ENCODE results near the gene RIPK1. TPM values are rescaled to one million over a fixed set of nuclear protein-coding genes. Genes with fewer than 3 reads are reported as not detected.

Gene RIPK1
- total RNA-seq, 1 donor from 2014 or later = 5.3 TPM

DNA sequence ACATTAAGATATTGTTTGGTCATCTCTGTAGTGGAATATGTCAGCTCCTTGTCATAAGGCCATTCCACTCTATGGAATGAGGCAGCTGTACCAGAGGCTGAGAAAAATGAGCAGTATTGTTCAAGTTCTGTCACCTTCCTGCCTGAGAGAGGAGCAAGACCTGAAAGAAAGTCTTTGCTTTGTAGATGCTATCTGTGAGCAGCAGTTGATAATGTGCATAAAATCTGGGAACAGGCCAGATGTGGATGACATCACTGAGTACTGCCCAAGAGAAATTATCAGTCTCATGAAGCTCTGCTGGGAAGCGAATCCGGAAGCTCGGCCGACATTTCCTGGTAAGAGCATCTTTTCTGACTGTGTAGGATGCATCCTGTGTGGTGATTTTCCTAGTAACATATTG is 16.8 kb downstream of the RIPK1 start:
- no peak for DNase-seq

DNA sequence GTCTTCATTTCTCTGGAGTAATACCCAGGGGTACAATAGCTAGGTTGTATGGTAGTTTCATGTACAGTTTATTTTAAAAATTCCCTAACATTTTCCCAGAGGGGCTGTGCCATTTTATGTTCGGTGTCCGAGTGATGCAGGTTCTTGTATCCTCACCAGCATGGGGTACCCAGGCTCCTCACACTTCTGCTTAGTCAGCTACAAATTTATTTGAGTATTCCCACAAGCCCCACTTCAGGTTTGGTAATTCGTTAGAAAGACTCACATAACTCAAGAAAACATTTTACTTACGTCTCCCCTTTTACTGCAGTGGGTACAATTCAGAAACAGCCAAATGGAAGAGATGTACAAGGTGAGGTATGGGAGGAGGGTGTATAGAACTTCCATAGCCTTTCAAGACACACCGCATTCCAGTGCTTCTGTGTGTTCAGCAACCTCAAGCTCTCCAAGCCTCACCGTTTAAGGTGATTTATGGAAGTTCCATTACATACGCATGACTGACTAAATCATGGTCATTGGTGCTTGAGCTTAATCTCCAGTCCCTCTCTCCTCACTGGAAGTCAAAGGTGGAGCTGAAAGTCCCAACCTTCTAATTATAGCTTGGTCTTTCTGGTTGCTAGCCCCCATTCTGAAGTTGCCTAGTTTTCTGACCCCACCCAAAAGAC is 18.1 kb downstream of the RIPK1 start:
- no peak for DNase-seq

DNA sequence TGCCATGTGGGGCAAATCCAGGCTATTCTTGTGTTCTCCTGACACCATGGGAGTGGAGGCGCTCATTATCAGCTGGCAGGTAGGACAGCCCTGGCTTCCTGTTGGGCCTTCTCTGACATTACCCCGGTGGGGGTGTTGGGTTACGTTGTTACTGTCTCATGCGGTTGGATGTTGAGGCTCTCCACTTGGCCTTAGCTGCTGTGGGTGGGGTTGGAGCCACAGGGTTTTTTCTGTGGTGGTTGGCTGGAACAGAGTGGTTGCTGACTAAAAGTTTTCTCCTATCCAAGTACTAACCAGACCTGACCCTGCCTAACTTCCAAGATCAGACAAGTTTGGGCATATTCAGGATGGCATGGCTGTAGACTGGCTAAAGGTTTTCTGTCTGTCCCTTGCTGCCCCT is 20.2 kb downstream of the RIPK1 start:
- no peak for DNase-seq

DNA sequence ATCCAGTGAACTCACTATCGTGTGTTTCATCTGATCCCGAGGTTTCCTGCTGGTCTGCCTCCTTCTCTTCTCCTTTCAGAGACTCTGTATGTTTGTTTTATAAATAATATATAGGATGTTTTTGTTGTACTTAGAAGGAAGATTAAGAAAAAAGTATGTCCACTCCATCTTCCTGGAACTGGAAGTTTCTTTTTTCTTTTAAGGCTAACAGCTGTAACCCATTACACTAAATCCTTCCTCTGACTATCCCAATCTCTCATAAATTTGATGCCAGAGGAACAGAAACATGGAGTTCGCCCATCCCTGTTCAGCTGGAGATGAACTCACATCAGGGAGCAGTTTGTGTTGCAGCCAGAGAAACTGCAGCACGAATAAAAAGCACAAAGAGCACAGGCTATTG is 20.7 kb downstream of the RIPK1 start:
- DNase-seq = no peak

DNA sequence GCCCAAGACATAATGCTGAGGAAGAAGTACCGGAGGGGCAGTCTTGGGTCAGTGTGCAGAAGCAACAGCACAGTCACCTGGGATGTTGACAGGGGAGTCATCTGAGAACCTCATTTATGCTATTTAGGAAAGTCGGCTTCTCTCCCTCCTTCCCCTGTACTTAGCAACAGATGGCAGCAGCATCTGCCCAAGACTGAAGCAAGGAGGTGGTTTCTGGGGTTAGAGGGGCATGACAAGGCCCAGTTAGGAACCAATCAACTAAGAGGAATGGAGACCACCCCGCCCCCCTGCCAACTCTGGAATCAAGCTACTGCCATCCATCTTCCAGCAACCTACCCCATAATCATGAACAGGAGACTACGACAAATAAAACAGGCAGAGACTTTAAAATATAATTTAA is 21.7 kb downstream of the RIPK1 start:
- DNase-seq = no peak

DNA sequence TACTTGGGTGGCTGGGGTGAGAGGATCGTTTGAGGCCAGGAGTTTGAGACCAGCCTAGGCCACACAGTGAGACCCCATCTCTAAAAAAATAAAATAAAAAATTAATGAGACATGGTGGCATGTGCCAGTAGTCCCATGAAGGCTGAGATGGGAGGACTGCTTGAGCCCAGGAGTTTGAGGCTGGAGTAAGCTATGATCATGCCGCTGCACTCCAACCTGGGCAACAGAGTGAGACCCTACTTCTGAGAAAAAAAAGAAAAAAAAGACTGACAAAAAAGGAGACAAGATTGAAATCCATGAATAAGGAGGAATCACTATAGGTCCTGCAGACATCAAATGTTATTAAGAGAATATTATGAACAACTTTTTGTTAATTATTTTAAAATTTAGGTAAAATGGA is 26.5 kb downstream of the RIPK1 start:
- DNase-seq = no peak

DNA sequence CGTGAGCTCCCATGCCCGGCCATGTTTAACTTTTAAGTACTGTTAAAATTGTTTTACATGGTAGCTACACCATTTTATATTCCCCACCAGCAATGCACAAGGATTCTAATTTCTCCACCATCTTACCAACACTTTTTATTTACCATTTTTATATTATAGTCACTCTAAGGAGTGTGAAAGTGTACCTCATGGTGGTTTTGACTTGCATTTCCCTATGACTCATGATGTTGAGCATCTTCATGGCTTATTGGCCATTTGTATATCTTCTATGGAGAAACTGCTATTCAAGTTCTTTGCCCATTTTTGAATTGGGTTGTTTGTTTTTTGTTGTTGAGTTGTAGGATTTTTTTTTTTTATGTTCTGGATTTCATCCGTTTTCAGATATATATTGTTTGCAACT is 34.6 kb downstream of the RIPK1 start:
- DNase-seq = no peak

DNA sequence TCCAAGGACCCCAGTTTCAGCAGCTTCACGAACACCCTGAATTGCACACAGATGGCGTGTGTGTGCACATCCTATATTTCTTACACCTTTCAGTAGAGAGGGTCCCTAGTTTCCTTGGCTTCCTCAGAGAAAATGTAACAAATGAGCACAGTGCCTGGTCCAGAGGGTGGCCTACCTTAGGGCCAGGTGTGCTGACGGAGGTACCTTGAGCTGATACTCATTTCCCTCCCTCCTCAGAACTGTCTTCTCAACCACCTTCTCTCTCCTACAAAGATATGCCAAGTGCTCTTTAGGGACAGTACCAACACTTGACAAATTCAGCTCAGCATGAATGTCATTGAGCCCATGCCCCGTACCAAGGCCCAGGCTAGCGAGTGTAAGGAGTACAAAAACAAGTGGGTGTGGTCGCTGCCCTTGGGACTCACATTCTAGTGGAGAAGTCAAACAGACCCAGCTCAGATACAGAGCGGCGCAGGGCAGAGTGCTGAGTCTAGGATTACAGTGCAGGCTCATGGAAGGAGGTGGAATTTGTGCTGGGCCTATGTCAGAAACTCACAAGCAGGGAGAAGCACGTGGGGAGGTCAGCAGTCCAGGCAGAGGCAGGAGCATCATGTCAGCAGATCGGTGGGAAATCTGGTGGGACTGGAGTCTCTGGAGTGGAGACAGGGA is 40.6 kb downstream of the RIPK1 start:
- DNase-seq = no peak

DNA sequence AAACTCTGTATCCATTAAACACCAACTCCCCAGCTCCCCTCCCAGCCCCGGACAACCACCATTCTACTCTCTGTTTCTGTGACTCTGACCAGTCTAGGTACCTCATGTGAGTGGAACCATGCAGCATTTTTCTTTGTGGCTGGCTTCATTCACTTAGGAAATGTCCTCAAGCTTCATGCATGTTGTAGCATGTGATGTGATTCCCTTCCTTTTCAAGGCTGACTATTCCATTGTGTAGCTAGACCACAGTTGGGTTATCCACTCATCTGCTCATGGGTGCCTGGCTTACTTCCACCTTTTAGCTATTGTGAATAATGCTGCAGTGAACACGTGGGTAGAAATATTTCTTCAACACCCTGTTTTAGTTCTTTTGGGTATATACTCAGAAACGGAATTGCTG is 41.5 kb downstream of the RIPK1 start:
- no peak for DNase-seq

DNA sequence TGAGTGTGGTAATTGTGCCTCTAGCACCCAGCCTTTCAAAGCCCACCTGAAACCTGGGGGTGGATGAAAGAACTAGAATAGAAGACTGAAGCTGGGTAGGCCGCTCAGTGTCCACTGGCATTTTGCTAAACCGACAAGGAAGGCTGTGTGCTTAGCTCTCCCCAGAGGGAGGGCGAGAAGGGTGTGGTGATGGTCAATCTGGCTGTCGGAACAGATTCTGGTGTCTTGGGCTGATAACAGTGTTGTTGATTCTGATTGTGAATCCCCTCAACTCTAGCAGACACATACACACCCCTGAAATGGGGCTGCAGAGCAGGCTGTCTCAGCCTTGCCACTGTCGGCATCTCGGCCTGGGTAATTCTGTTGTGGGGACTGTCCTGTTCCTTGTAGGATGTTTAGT is 46.1 kb downstream of the RIPK1 start:
- no peak for DNase-seq

DNA sequence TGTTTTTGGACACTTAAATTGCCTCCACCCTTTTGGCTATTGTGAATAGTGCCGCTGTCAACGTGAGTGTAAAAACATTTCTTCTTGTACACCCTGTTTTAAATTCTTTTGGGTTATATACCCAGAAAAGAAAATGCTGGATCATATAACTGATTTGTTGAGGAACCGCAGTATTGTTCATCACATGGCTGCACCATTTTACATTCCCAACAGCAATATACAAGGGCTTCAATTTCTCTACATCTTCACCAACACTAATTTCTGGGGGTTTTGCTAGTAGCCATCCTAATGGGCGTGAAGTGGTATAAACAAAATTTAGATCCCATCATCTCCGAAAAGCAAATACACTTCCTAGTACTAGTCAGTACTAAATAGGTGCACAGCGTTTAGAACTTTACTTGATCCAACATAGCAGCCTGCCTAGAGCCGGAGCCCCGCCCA is 49.6 kb downstream of the RIPK1 start:
- no peak for DNase-seq

DNA sequence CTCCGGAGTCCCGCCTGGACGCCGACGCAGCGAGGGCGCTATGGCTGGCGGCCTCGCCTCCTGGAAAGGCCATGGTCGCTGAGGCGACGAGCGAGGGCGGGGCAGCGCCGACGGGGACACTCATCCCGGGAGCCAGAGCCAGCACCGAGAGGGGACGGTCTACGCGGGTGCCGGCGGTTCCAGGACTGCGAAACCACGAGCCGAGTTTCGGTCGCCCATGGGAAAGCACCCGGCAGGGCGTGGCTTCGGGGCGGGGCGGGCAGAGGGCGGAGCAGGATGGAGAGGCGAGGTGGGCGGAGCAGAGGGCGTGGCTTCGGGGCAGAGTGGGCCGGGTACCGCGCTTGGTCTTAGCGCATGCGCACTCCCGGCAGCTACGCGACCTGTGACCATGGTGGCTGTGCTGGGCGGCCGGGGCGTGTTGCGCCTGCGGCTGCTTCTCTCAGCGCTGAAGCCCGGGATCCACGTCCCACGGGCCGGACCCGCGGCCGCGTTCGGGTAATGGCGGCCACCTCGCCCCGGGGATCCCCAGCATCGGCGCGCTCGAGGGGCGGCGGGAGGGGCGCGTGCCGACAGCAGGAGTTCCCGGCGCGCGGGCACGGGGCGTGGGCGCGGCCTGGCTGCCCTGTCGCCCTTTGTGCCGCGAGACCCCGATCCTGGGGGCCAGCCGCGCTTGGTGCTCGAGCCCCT is 50.2 kb downstream of the RIPK1 start, which contains the start of gene BPHL:
TSS of gene BPHL (plus strand) at position 359 of the 687 bp plus-strand sequence. CDS start at position 389, 30 bp downstream.
- peak; percentile 97 for DNase-seq

DNA sequence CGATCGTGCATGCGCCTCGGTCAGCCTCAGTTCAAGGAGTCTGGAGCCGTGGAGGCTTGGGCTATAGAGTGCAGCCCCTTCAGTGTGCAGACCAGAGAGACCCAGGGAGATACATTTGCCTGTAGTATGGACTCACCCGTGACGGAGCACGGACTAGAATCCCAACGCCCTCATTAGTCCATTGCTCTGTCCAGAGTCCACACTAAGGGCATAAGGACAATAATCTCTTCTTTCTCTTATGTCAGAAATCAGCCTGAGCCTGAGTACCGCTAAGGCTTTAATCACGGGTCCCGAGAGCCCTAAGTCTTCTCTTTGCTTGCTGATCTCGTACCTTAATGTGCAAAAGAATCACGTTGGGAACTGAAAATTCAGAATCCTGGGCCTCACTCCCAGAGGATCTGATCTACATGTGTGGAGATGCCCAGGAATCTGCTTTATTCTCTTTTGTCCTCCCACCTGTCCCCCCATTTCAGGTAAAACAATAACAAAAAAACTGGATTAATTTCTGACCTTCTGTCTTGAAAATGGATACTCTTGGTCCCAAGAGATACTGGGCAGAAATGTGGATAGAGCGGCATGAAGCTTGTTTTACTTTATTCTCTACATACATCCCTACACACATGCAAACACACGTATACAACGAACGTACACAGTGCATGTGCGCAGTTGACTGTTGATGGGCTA is 50.9 kb downstream of the RIPK1 start:
- peak; percentile 21 for DNase-seq

DNA sequence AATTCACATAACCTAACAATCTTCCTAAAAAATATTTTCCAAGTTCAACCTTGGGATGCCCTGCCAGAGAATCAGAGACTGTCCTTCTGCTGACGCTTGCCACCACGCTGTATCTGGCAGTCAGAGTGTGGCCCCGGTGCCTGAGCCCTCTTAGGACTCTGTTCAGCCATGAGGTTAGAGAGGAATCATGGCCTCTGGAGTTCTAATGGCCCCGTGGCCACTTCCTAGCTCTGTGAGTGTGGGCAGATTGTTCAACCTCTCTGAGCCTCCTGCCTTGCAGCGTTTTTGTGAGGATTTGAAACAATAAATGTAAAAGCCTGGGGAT is 52.4 kb downstream of the RIPK1 start:
- DNase-seq = no peak

DNA sequence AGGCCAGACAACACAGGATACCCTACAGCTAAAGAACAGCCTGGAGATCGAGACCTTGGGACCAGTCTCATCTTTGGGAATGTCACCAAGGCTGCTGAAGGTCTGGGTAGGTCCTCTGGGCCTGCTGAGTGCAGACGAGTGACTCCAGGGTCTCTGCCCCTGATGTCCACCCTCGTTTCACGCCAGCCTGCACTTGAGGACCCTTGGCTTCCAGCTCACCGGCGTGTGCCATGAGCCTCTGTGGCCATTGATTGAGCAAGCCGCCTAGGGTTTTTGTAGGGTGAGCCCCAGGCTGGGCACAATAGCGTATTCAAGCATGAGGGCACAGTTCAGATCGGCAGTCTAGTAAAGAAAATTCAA is 54.5 kb downstream of the RIPK1 start:
- DNase-seq = no peak

DNA sequence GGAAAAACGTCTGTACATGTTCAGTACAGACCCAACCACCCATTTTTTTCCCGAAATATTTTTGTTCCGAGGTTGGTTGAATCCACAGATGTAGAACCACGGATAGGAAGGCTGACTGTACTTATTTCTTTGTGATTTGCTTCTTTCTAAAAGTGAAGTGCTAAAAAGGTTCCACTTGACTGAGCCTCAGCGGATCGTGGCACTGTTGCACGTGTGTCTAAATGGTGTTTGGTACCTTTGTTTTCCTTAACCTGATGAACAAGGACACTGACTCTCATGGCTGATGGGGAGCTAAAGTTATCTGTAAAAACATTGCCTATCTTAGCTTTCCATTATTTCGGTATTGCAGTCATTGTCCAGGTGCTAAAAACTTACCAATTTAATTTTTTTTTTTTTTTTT is 56.4 kb downstream of the RIPK1 start:
- DNase-seq = no peak

DNA sequence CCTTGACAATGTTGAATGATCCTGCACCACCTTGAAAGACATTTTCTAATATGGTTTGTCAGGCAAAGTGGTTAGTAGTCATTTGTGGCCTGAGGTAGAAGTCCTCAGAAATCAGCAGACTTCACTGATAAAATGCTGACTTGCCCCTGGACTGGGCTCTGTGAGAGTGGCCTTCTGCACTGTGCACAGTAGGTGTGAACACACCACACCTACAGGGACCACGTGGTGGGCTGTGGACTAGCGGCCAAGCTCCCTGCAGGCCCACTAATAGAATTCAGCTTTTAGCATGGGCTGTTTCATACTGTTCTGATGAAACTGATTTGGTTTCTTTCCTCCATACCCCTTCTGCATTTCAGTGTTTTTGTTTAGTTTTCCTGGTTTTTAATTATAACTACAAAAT is 57.5 kb downstream of the RIPK1 start:
- DNase-seq = no peak

DNA sequence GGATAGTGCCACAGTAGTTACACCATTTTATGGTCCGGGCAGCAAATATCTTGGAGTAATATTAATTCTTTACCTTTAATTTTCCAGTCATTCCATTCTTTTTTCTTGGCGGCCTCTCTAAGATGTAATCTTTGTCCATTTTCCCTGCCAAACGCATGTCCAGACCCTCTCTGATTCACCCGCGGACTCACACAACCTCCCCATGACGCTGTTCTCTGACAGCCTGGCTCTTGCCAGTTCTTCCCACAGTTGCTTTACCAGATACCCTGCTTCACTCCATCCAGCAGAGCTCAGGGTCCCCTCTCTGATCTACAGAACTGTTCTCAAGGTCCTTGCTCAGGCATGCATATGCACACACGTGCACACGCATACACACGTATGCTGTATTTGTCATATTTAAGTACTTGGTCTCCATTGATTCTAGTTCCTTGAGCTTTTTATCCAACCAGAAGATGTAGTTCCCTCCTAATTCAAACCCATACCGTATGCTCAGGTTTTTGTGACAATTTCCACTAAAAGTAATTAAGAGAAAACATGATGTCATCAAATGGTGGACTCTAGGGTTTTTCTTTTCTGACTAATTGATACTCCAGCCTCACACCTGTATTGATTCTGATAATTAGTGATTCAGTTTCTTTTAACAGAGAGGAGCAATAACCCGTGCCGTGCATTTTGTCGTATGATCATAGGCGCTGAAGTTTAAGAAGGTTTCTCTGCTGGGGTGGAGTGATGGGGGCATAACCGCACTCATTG is 60.2 kb downstream of the RIPK1 start:
- DNase-seq = no peak

DNA sequence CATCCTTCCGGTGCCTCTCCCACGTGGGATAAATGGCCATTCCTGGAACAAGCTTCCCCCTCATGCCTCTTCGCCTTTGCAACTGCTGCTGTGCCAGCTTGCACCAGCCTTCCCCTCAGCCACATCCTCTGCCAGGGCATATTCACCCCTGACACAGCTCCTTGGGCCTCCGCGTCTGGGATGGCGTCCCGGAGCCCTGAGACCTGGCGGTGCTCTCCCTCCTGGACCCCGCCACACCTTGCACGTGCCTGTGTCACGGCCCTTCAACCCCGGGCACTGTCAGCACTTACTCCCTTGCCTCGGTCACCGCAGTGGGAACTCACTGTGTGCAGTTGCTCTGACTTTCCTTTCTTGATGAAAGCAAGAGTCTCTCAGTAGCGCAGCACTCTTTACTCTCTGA is 63.4 kb downstream of the RIPK1 start:
- no peak for DNase-seq

DNA sequence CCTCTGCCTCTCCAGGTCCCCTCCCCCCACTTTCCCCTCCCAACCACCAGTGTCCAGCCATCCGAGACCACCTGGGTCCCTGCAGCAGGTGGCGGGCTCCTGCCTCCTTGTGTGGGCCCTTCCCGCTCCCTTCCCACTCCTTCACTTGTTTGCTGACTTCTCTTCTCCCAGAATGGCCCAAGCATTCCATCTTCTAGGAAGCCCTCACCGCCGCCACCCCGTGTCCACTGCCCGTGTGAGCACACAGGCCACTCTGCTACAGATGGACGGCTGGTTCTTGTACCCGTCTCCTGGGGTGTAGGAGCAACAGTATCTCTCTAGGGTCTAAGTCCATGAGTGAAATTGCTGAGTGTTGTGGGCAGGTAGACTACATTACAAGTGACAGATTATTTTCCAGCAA is 65.2 kb downstream of the RIPK1 start:
- DNase-seq = no peak

DNA sequence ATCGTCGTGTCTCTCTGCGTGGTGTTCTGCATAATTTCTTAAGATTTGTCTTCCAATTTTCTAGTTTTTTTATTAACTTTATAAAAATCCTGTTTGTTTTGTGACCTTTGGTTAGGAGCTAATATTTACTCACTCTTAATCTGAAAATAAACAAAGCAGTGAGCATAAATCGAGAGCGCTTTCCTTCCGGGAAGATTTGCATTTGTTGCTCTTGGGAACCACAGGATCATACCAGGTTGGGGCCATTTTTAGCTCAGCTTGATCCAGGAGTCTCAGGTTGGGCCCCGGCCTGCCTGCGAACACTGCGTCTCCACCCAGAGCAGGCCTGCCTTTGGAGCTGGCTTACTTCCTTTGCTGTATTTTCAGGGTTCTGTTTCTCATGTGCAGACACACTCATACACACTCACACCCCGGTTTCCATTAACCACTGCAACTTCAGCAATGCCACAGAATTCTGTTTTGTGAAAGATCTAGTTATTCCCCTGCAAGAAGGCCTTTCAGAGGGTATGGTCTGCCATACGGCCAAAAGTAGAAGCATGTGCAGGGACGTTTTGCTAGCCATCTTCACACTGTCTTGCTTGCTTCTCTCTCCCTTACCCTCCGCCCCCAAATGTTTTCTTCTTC is 67.5 kb downstream of the RIPK1 start:
- DNase-seq = no peak
